Neural cell (in vitro differentiated cells): ENCODE results near the gene RPLP2. TPM values are rescaled to one million over a fixed set of nuclear protein-coding genes. Genes with fewer than 3 reads are reported as not detected.
A peak's percentile ranks its signal among the peaks of the same experiment; 100 is the strongest.

Experiments used
- H2AFZ ChIP-seq: fragments of 200-600, 300-800 bp; sonication (generic), shearing (Covaris generic); 2 replicates; pipeline ENCODE4 v1.6.0; 2014; ENCODE audit warnings: low read depth, mild to moderate bottlenecking, antibody characterized with exemption, low read length, moderate library complexity
- H3F3A ChIP-seq: fragments of 200-600 bp; shearing (Covaris generic); 2 replicates; pipeline ENCODE4 v1.6.1; 2016; ENCODE audit warnings: mild to moderate bottlenecking, moderate library complexity, mixed read lengths, antibody characterized with exemption, low read length; ENCODE audit not compliant: insufficient read depth, poor library complexity, severe bottlenecking
- H3K27ac ChIP-seq: fragments of 200-600, 300-800 bp; sonication (generic), shearing (Covaris generic); 2 replicates; pipeline ENCODE4 v1.5.1; 2014; ENCODE audit warnings: mild to moderate bottlenecking, low read length, moderate library complexity
- H3K27me3 ChIP-seq: fragments of 300-800, 200-600 bp; sonication (generic), shearing (Covaris generic); 2 replicates; pipeline ENCODE4 v1.6.0; 2014; ENCODE audit warnings: mild to moderate bottlenecking, low read depth, low read length, moderate library complexity; ENCODE audit not compliant: insufficient read depth
- H3K36me3 ChIP-seq: fragments of 300-800, 200-600 bp; sonication (generic), shearing (Covaris generic); 2 replicates; pipeline ENCODE4 v1.5.1; 2014; ENCODE audit warnings: mild to moderate bottlenecking, antibody characterized with exemption, low read length, moderate library complexity; ENCODE audit not compliant: insufficient read depth
- H3K4me2 ChIP-seq: fragments of 300-800, 200-600 bp; sonication (generic), shearing (Covaris generic); 2 replicates; pipeline ENCODE4 v1.6.0; 2014; ENCODE audit warnings: mild to moderate bottlenecking, low read length
- H3K4me3 ChIP-seq: fragments of 300-800, 200-600 bp; sonication (generic), shearing (Covaris generic); 2 replicates; pipeline ENCODE4 v1.5.1; 2014; ENCODE audit warnings: mild to moderate bottlenecking, low read length, moderate library complexity
- H3K79me2 ChIP-seq: fragments of 200-600 bp; shearing (Covaris generic); replicated peaks from 2 replicates; pipeline ENCODE4 v1.6.0; 2014; ENCODE audit warnings: mild to moderate bottlenecking, low read length, moderate library complexity; ENCODE audit not compliant: insufficient read depth
- H3K9ac ChIP-seq: fragments of 300-800, 200-600 bp; sonication (generic), shearing (Covaris generic); 2 replicates; pipeline ENCODE4 v1.6.1; 2016; ENCODE audit warnings: mild to moderate bottlenecking, low read length, mixed read lengths
- H3K9me2 ChIP-seq: fragments of 200-600 bp; shearing (Covaris generic); 2 replicates; pipeline ENCODE4 v1.6.1; 2016; ENCODE audit warnings: mild to moderate bottlenecking, low read length, mixed read lengths; ENCODE audit not compliant: insufficient read depth
- H3K9me3 ChIP-seq: fragments of 200-600, 300-800 bp; sonication (generic), shearing (Covaris generic); 2 replicates; pipeline ENCODE4 v1.6.1; 2016; ENCODE audit warnings: mild to moderate bottlenecking, mixed run types, low read length, moderate library complexity, mixed read lengths
- H4K20me1 ChIP-seq: fragments of 200-600 bp; shearing (Covaris generic); 2 replicates; pipeline ENCODE4 v1.6.1; 2016; ENCODE audit warnings: mild to moderate bottlenecking, mixed run types; ENCODE audit not compliant: insufficient read depth
- EP300 ChIP-seq: fragments of 450-650 bp; conservative IDR thresholded peaks from 2 replicates; pipeline ENCODE4 v1.6.1; 2014; ENCODE audit warnings: antibody characterized with exemption, mild to moderate bottlenecking, moderate library complexity; ENCODE audit not compliant: poor library complexity, severe bottlenecking
- EZH2 ChIP-seq: fragments of 200-600, 300-800 bp; shearing (Covaris generic), sonication (generic); IDR thresholded peaks from 2 replicates; pipeline ENCODE4 v1.6.1; 2014; ENCODE audit warnings: antibody characterized with exemption, low read length, borderline replicate concordance, mild to moderate bottlenecking; ENCODE audit not compliant: insufficient read depth, poor library complexity, severe bottlenecking
- MXI1 ChIP-seq: fragments of 450-650 bp; conservative IDR thresholded peaks from 2 replicates; pipeline ENCODE4 v1.6.1; 2014; ENCODE audit warnings: antibody characterized with exemption, mild to moderate bottlenecking; ENCODE audit not compliant: poor library complexity, severe bottlenecking
- RAD21 ChIP-seq: fragments of 450-650 bp; conservative IDR thresholded peaks from 2 replicates; pipeline ENCODE4 v1.6.1; 2014; ENCODE audit warnings: antibody characterized with exemption, mild to moderate bottlenecking, moderate library complexity
- SMC3 ChIP-seq: fragments of 450-650 bp; conservative IDR thresholded peaks from 2 replicates; pipeline ENCODE4 v1.6.1; 2014; ENCODE audit warnings: antibody characterized with exemption, mild to moderate bottlenecking, moderate library complexity; ENCODE audit not compliant: poor library complexity
- polyA plus RNA-seq: library from polyadenylated mRNA; depleted of rRNA; stranded (reverse); fragments of >200 nt; gene quantifications from 2 replicates; pipeline ENCODE4 v1.2.3, GENCODE V29; 2014
- TF ChIP-seq, protein P1 (sequence below): fragments of 450-650 bp; IDR thresholded peaks from 2 replicates; pipeline ENCODE4 v1.5.1; 2014; ENCODE audit warnings: antibody characterized with exemption, mild to moderate bottlenecking, moderate library complexity; ENCODE audit not compliant: poor library complexity, severe bottlenecking

The RPLP2 gene
- polyA plus RNA-seq, 1 donor from 2014 or later = 147 TPM

DNA sequence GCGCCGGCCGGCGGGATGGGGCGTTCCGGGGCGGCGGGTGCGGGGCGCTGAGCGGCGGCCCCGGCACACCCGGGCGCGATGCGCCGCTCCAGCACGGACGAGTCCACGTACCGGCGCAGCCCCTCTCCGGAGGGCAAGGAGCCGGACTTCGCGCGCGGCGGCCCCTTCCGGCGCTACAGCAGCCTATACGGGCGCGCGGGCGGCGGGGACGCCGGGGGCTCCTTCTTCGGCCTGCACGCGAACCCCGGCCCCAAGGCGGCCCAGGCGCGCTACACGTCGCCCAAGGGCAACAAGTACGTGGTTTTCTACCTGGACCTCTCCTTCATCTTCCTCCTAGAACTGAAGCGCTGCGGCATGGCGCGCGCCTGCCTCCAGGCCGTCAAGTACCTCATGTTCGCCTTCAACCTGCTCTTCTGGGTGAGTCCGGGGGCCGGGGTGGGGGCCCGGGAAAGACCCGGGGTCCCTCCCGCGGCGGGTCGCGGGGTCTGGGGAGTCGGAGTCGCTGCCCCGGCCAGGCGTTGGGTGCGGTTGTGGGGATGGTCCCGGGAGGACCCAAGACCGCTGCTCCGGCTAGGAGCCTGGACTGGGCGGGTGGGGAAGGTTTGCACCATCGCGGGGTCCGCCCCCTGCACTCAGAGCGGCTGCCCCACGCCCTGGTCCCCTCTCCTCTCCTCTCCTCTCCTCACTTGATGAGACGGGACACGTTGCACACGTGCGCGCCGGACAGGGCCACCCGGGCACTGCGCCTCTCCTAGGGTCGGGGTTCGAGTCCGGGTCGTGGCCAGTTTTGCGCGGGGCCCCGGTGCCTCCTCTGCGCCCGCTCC, 40.4 kb downstream of the RPLP2 start:
- Histone ChIP-seq H4K20me1 (no peaks in the 10 kb centered on the region), H3F3A (no peaks in the 10 kb centered on the region), H3K36me3 (no peaks in the 10 kb centered on the region), H3K4me2 (peak overlapping the region; percentile 84), H3K27ac (no peak overlapping the region), H3K9me2 (no peaks in the 10 kb centered on the region), H3K27me3 (peaks cover 5% of the 10 kb centered on the region), H3K9ac (peak overlapping the region; percentile 64), H3K79me2 (no peaks in the 10 kb centered on the region), H2AFZ (no peak overlapping the region), H3K9me3 (no peaks in the 10 kb centered on the region), H3K4me3 (peak overlapping the region; percentile 91)
- TF ChIP-seq EP300 (no peak), MXI1 (peak; percentile 59), EZH2 (no peak)

DNA sequence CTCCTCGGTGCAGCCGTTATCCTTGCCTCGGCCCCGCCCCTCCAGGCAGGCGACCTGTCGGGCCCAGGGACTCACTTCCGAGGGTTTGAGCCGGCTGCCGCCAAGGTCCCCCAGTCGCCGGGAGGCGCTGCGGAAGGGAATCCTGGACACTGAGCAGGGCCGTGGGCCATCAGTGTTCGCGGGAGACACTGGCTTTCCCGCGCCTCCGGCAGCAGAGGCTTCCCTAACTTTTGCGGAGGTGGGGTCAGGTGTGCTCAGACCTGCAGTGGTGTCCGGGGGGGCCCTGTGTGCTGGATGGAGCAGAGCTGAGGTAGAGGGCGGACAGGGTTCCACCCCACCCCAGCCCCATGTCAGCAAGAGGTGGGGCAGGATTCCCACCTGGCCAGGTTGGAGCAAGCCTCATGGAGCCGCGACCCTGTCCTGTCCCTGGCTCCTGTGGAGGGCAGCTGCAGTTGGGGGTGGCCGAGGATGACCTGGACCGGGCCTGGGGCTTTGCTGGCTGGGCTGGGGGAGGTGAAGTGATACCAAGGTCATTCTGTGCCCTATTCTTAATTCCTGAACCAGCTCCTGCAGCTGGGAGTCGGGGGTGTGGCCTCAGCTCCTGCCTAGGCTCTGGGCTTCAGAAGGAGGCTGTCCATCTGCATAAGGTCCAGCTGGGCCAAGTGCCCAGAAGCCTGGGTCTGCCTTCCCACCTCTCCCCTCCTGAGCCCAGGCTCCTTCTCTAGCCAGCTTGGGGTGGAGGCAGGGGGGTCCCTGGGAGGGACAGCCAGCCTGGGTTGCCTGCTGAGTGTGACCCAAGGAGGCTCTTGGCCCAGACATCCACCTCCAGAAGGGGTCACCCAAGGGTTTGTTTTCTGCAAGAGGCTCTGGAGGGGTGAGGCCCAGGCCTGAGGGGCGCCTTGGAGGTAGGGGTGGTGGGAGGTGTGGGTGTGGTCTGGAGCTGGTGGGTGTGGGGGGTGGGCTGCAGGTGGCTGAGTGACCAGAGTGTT, 41.3 kb downstream of the RPLP2 start:
- peak overlapping the region; percentile 91 for H3K4me3 ChIP-seq

DNA sequence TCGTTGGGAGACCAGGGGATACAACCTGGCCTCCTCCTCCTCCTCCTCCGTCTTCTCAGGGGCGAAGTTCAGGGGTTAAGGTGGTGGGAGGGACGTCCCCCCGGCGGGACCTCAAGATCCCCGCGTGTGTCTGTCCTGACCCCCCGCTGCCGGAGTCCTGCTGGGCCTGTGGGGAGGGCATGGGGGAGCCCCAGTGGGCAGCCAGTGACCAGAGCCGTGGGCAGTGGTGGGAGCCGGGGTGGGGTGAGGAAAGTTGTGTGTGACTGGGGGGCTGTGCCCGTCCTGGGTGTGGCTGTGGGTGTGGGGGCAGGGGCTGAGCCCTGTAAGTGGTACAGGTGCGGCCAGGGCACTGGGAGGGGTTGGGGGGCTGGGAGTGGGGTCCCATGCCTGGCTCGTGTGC, 43.0 kb downstream of the RPLP2 start:
- no peaks in the 10 kb centered on the region for H3K9me2 ChIP-seq
- H3K4me3 ChIP-seq = no peak overlapping the region
- H3K4me2 ChIP-seq = no peak overlapping the region
- no peaks in the 10 kb centered on the region for H3K36me3 ChIP-seq
- H2AFZ ChIP-seq = no peak overlapping the region
- no peaks in the 10 kb centered on the region for H3K79me2 ChIP-seq
- no peak overlapping the region for H3K27ac ChIP-seq
- H3F3A ChIP-seq = no peaks in the 10 kb centered on the region
- H4K20me1 ChIP-seq = no peaks in the 10 kb centered on the region
- no peak overlapping the region for H3K9ac ChIP-seq
- peaks cover 5% of the 10 kb centered on the region for H3K27me3 ChIP-seq
- TF ChIP-seq MXI1 = no peak
- no peaks in the 10 kb centered on the region for H3K9me3 ChIP-seq

More for the DNA sequence above, 41.3 kb downstream of the RPLP2 start:
- no peaks in the 10 kb centered on the region for H3K79me2 ChIP-seq
- no peaks in the 10 kb centered on the region for H3K9me2 ChIP-seq
- H4K20me1 ChIP-seq = no peaks in the 10 kb centered on the region
- no peak overlapping the region for H3K27ac ChIP-seq
- no peaks in the 10 kb centered on the region for H3F3A ChIP-seq
- no peaks in the 10 kb centered on the region for H3K9me3 ChIP-seq
- peak overlapping the region; percentile 84 for H3K4me2 ChIP-seq
- TF ChIP-seq, protein P1, sequence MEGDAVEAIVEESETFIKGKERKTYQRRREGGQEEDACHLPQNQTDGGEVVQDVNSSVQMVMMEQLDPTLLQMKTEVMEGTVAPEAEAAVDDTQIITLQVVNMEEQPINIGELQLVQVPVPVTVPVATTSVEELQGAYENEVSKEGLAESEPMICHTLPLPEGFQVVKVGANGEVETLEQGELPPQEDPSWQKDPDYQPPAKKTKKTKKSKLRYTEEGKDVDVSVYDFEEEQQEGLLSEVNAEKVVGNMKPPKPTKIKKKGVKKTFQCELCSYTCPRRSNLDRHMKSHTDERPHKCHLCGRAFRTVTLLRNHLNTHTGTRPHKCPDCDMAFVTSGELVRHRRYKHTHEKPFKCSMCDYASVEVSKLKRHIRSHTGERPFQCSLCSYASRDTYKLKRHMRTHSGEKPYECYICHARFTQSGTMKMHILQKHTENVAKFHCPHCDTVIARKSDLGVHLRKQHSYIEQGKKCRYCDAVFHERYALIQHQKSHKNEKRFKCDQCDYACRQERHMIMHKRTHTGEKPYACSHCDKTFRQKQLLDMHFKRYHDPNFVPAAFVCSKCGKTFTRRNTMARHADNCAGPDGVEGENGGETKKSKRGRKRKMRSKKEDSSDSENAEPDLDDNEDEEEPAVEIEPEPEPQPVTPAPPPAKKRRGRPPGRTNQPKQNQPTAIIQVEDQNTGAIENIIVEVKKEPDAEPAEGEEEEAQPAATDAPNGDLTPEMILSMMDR = peak; percentile 39
- peak; percentile 34 for TF ChIP-seq SMC3
- no peak for TF ChIP-seq MXI1
- peak; percentile 35 for TF ChIP-seq RAD21
- no peak for TF ChIP-seq EZH2
- no peaks in the 10 kb centered on the region for H3K36me3 ChIP-seq
- peak overlapping the region; percentile 64 for H3K9ac ChIP-seq
- peaks cover 5% of the 10 kb centered on the region for H3K27me3 ChIP-seq
- H2AFZ ChIP-seq = no peak overlapping the region
